DOHH2 (cell line): Measurements from ENCODE around the gene ALOX5AP.

ENCODE experiments used
- H3F3A ChIP-seq: fragments of 200-600 bp; sonication (generic), shearing (Covaris generic); 2 replicates; pipeline ENCODE4 v1.6.0; 2016; ENCODE audit warnings: antibody characterized with exemption, mild to moderate bottlenecking; ENCODE audit not compliant: control insufficient read depth, insufficient read depth
- H3K27ac ChIP-seq: fragments of 200-600 bp; sonication (generic); 2 replicates; pipeline ENCODE4 v1.5.1; 2014; ENCODE audit warnings: low read depth, mild to moderate bottlenecking, low read length, moderate library complexity
- H3K27me3 ChIP-seq: fragments of 200-600 bp; sonication (generic); 2 replicates; pipeline ENCODE4 v1.6.1; 2014; ENCODE audit warnings: mild to moderate bottlenecking, low read length, mixed read lengths; ENCODE audit not compliant: control insufficient read depth
- H3K36me3 ChIP-seq: fragments of 200-600 bp; sonication (generic); 2 replicates; pipeline ENCODE4 v1.6.1; 2014; ENCODE audit warnings: mild to moderate bottlenecking, low read length, moderate library complexity, mixed read lengths; ENCODE audit not compliant: control insufficient read depth
- H3K4me1 ChIP-seq: fragments of 200-600 bp; sonication (generic); 2 replicates; pipeline ENCODE4 v1.6.1; 2014; ENCODE audit warnings: mild to moderate bottlenecking, low read length, mixed read lengths; ENCODE audit not compliant: control insufficient read depth
- H3K4me2 ChIP-seq: fragments of 200-600 bp; sonication (generic); 2 replicates; pipeline ENCODE4 v1.6.0; 2014; ENCODE audit warnings: mild to moderate bottlenecking, low read length, moderate library complexity
- H3K4me3 ChIP-seq: fragments of 200-600 bp; sonication (generic); 2 replicates; pipeline ENCODE4 v1.5.1; 2014; ENCODE audit warnings: mild to moderate bottlenecking, low read length, mixed read lengths
- H3K79me2 ChIP-seq: fragments of 200-600 bp; sonication (generic); 2 replicates; pipeline ENCODE4 v1.6.1; 2014; ENCODE audit warnings: mild to moderate bottlenecking, low read length, mixed read lengths; ENCODE audit not compliant: control insufficient read depth
- H3K9me2 ChIP-seq: fragments of 200-600 bp; sonication (generic); replicated peaks from 2 replicates; pipeline ENCODE4 v1.6.1; 2014; ENCODE audit warnings: mild to moderate bottlenecking, low read length, mixed read lengths; ENCODE audit not compliant: control insufficient read depth
- H3K9me3 ChIP-seq: fragments of 200-600 bp; sonication (generic); 2 replicates; pipeline ENCODE4 v1.6.1; 2014; ENCODE audit warnings: antibody characterized with exemption, low read length, mixed read lengths; ENCODE audit not compliant: control insufficient read depth, insufficient read depth
- H4K20me1 ChIP-seq: fragments of 200-600 bp; sonication (generic); 2 replicates; pipeline ENCODE4 v1.6.0; 2014; ENCODE audit warnings: low read depth, mild to moderate bottlenecking, antibody characterized with exemption, low read length, moderate library complexity; ENCODE audit not compliant: control insufficient read depth, insufficient read depth
- EZH2phosphoT487 ChIP-seq: fragments of 200-600 bp; sonication (generic); IDR thresholded peaks from 2 replicates; pipeline ENCODE4 v1.6.1; 2017; ENCODE audit warnings: borderline replicate concordance, mild to moderate bottlenecking, antibody characterized with exemption, low read length, moderate library complexity, mixed read lengths
- TF ChIP-seq, protein P1 (sequence below): fragments of 200-600 bp; sonication (generic); IDR thresholded peaks from one replicate; pipeline ENCODE4 v1.5.1; 2014; ENCODE audit warnings: antibody characterized with exemption, mild to moderate bottlenecking, low read depth, low read length; ENCODE audit not compliant: poor library complexity, severe bottlenecking

ALOX5AP gene

DNA sequence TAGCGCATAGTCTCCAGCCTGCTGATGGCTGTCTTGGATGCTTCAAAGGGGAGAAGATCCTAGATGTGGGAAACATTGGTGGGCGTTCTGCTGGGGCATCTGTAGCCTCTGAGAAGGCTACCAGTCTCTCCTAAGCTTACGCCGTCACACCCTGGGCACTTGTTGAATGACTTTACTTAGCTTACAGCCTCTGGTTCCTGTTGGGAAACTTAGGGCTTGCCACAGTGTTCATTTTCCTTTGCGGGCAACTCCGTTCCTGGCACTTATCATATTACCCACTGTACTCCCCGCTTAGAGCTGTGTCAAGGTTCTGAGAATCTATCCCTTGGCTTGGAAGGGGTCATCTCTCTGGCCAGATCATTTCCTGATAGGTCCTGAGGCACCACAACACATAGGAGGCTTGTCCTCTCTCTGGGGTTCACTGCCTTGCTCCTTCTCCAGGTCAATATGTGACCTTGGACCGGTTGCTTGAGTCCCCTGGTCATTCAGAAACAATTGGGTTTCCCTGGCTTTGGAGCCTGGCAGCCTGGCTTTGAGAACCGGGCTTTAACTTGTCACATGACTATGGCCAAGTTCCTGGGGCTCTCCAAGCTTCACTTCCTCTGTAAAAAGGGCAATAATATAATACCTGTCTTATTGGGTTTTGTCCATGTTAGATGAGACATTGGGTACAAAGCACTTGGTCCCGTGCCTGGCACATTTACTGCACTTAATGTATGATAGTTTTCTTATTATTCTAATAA lies 20.5 kb upstream of the ALOX5AP start:
- Histone ChIP-seq H4K20me1 (no peaks in the 10 kb centered on the region), H3K4me3 (no peak overlapping the region), H3K27me3 (peaks cover 8% of the 10 kb centered on the region; the same call in 1 of the 2 replicates), H3K27ac (no peak overlapping the region), H3K36me3 (no peaks in the 10 kb centered on the region), H3K4me1 (peaks cover 20% of the 10 kb centered on the region), H3K9me2 (no peaks in the 10 kb centered on the region), H3K4me2 (no peak overlapping the region), H3K9me3 (no peaks in the 10 kb centered on the region), H3F3A (no peaks in the 10 kb centered on the region), H3K79me2 (no peaks in the 10 kb centered on the region)
- TF ChIP-seq, protein P1, sequence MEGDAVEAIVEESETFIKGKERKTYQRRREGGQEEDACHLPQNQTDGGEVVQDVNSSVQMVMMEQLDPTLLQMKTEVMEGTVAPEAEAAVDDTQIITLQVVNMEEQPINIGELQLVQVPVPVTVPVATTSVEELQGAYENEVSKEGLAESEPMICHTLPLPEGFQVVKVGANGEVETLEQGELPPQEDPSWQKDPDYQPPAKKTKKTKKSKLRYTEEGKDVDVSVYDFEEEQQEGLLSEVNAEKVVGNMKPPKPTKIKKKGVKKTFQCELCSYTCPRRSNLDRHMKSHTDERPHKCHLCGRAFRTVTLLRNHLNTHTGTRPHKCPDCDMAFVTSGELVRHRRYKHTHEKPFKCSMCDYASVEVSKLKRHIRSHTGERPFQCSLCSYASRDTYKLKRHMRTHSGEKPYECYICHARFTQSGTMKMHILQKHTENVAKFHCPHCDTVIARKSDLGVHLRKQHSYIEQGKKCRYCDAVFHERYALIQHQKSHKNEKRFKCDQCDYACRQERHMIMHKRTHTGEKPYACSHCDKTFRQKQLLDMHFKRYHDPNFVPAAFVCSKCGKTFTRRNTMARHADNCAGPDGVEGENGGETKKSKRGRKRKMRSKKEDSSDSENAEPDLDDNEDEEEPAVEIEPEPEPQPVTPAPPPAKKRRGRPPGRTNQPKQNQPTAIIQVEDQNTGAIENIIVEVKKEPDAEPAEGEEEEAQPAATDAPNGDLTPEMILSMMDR: no peak
- TF ChIP-seq EZH2phosphoT487: no peak

DNA sequence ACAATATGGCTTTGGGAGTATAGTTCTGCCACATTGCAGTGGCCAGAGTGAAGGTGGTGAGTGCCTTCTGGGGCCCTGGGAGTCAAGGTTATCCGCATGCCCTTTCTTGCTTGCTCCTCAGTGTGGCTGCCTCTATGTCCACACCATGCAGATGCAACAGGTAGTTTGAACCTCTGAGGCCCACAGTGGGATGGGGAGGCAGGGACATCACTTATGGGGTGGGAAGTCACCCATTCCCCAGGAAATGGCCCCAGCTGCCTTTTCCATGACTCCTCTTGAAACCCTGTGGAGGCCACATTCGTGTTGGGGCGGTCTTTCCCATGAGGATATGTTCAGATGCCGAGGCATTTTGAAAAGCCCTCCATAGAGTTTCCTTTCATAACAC lies 20.0 kb upstream of the ALOX5AP start:
- no peak overlapping the region for H3K4me2 ChIP-seq
- no peaks in the 10 kb centered on the region for H3K9me2 ChIP-seq
- H3K4me3 ChIP-seq: no peak overlapping the region
- H3K27ac ChIP-seq: no peak overlapping the region
- peaks cover 7% of the 10 kb centered on the region; the same call in 1 of the 2 replicates for H3K27me3 ChIP-seq
- H3K9me3 ChIP-seq: no peaks in the 10 kb centered on the region
- TF ChIP-seq EZH2phosphoT487: no peak
- TF ChIP-seq, protein P1: no peak
- H3K4me1 ChIP-seq: peaks cover 25% of the 10 kb centered on the region
- no peaks in the 10 kb centered on the region for H3K36me3 ChIP-seq
- peaks cover 4% of the 10 kb centered on the region for H3F3A ChIP-seq
- H4K20me1 ChIP-seq: no peaks in the 10 kb centered on the region
- no peaks in the 10 kb centered on the region for H3K79me2 ChIP-seq

GRCh38 chr13:30715837-30716236 lies 19.5 kb upstream of the ALOX5AP start:
- Histone ChIP-seq H3K36me3 (no peaks in the 10 kb centered on the region), H3K27me3 (peaks cover 7% of the 10 kb centered on the region; the same call in 1 of the 2 replicates), H4K20me1 (no peaks in the 10 kb centered on the region), H3F3A (peaks cover 6% of the 10 kb centered on the region), H3K4me2 (no peak overlapping the region), H3K4me3 (no peak overlapping the region), H3K27ac (no peak overlapping the region), H3K4me1 (peaks cover 30% of the 10 kb centered on the region), H3K9me2 (no peaks in the 10 kb centered on the region), H3K79me2 (no peaks in the 10 kb centered on the region), H3K9me3 (no peaks in the 10 kb centered on the region)
- TF ChIP-seq, protein P1: no peak
- TF ChIP-seq EZH2phosphoT487: no peak
